Right ventricle myocardium superior (tissue), 1 donor: Measurements from ENCODE around the gene CLCA2. TPM values are rescaled to one million over a fixed set of nuclear protein-coding genes. Genes with fewer than 3 reads are reported as not detected.

Experiments used
- ATAC-seq: fragments of 200-7000 bp; cut with Tn5 transposase; one replicate; pipeline ENCODE4 v1.9.1; 2020; ENCODE audit warnings: mild to moderate bottlenecking; ENCODE audit not compliant: poor library complexity
- DNase-seq: peaks from one replicate; pipeline ENCODE4 v3.0.0-alpha.2; 2020
- intact Hi-C: fragments of 100-400 bp; cut with DNase I; formaldehyde crosslinking; loops from one replicate; pipeline ENCODE4 v1.11.2; 2022
- total RNA-seq: library from RNA; stranded (reverse); fragmentation: NEBNext Ultra II Directional; extraction: Animal tissue kit (Norgen Biotek cat#: 25700); gene quantifications from one replicate; pipeline ENCODE4 v1.2.1, GENCODE V29; 2021
- donor health status: DM: no; HTN: yes; CAD: no; lungs with severe emphysema.

The CLCA2 gene
- total RNA-seq, 1 donor from 2014 or later = not detected

DNA sequence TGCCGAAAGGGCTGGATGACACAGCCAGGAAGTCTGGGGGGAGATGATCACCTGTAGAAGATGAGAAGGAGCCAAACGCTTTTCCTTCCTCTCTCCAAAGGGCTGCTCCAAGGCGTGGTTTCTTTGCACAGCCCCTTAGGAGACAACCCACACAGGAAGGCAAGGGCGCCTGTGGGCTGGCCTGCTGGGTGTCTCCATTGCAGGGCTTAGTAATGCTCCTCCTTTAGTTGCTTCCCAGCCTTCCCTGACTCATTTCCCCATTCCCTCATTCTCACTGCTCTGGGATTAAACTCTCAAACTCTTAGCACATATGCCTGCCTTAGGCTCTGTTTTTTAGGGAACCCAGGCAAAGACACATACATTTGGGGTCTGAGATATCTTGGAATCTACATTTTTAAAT is 43.0 kb downstream of the CLCA2 start:
- intact Hi-C loops = no loop called here
- DNase-seq (no peak), ATAC-seq (no peak)

DNA sequence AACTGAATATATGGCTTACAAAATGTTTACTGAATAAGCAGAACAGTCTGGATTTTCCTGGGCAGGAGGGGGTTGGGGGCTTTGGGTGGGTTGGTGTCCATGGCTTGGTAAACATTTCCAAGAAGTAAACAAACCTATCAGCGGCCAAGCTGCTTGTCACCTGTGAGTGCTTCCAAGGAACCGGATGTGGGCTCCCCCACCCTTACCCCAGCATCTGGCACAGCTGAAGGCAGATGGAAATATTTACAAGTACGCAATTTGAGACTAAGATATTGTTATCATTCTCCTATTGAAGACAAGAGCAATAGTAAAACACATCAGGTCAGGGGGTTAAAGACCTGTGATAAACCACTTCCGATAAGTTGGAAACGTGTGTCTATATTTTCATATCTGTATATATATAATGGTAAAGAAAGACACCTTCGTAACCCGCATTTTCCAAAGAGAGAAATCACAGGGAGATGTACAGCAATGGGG is 44.6 kb downstream of the CLCA2 start, which contains the start of gene CLCA1:
Gene CLCA1 (plus strand): TSS at position 427 of the 477 bp plus-strand sequence. CDS start 45 bp downstream, at position 472.
- DNase-seq (no peak), ATAC-seq (no peak)
- intact Hi-C loops = no loop called here

GRCh38 chr1:86470859-86471258 is 46.9 kb downstream of the CLCA2 start:
- intact Hi-C loops = loop anchor here (5.0 to 10.0 kb wide), 2 partner anchors 36 to 86 kb away; no protein-coding TSS in a partner anchor
- ATAC-seq (no peak), DNase-seq (no peak)

GRCh38 chr1:86471291-86471690 is 47.3 kb downstream of the CLCA2 start:
- no peak for ATAC-seq
- intact Hi-C loops = loop anchor here (5.0 to 10.0 kb wide), 2 partner anchors 36 to 86 kb away; no protein-coding TSS in a partner anchor
- DNase-seq = no peak

DNA sequence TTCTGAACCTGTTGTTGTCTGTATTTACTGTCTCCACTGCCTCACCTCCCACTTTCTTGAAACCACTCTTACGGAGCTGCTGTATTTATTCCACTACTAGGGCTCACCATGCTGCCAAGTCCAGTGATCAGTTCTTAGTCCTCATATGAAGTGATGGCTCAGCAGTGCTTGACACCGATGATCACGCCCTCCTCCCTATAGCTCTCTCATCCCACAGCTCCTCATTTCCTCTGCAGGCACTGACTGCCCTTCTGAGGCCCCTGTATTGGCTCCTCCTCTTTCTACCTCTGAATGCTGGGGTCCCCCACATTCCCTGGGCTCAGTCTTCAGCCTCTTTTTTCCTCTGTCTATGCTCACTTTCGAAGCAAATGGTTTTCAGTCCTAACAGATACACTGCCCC is 48.2 kb downstream of the CLCA2 start:
- ATAC-seq (no peak), DNase-seq (no peak)
- intact Hi-C loops = loop anchor here (5.0 to 10.0 kb wide), 2 partner anchors 35 to 87 kb away; no protein-coding TSS in a partner anchor

- ATAC-seq = no peak
- intact Hi-C loops = loop anchor here (5.0 to 10.0 kb wide), 2 partner anchors 35 to 88 kb away; no protein-coding TSS in a partner anchor
- DNase-seq = no peak
These were observed 48.8 kb downstream of the CLCA2 start for GRCh38 chr1:86472767-86473166.

- intact Hi-C loops = loop anchor here (10.0 kb wide), 1 partner anchor 92 kb away; no protein-coding TSS in a partner anchor
- DNase-seq = no peak
- ATAC-seq = no peak
These were observed 53.3 kb downstream of the CLCA2 start for GRCh38 chr1:86477256-86477655.

DNA sequence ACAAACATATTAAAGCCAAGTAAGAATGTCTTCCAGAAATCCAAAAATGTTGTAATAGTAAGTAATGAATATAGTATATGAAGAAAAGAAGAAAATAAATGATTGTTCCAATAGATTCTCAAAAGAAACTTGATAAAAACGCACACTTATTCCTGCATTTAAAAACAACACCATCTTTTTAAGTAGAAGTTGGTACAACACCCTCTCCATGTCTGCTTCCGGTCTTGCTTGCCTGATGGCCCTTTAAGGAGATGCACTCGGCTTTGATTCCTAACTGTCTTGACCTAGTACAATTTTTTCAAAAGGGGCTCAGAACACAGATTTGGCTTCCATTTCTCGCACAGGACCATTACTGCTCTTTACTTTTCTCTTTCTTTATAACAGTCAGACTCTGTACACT is 53.7 kb downstream of the CLCA2 start:
- ATAC-seq (no peak), DNase-seq (no peak)
- intact Hi-C loops = loop anchor here (10.0 kb wide), 1 partner anchor 93 kb away; no protein-coding TSS in a partner anchor

DNA sequence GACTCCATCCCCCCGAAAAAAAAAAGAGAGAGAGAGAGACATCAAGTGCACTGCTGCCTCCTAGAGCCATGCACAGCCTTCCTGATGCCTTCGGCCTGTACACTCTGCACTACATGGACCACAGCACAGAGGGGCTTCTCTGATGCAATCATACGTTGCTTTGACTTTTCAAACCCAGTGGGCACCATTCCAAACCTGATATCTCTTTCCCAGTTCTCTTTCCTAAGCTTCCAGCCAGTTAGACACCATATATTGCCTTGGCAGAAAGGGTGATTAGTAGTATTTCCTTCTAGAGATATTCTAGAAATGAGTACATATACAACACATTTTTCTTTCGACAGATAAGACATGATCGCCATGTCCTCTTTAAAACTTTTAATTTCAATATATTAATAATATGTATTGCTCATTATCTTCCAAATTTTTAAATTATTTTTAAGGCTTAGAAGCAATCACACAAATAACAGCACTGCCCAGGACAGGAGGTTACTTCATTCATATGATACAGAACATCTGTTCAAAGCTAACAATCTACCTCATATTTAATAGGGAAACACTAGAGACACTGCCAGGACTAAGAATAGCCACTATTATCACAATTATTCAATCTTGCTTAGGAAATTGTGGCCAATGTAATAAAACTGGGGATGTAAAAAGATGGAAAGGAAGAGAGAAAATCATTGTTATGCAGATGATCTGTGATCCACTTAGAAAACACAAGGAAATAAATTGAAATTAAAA is 54.6 kb downstream of the CLCA2 start:
- DNase-seq (no peak), ATAC-seq (peak; percentile 72)
- intact Hi-C loops = loop anchor here (10.0 kb wide), 1 partner anchor 94 kb away; no protein-coding TSS in a partner anchor

DNA sequence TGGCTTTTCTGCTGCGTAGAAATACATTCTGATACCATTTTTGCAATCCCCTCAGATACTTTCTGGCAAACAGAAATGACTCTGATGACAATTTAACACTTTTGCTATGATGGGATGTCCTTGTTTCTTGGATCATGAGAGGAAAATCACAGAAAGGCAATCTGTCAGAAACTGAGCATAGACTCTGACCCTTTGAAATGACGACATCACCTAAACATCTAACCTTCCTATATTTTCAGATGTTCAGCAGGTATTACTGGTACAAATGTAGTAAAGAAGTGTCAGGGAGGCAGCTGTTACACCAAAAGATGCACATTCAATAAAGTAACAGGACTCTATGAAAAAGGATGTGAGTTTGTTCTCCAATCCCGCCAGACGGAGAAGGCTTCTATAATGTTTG is 58.0 kb downstream of the CLCA2 start:
- ATAC-seq (no peak), DNase-seq (no peak)
- intact Hi-C loops = no loop called here

DNA sequence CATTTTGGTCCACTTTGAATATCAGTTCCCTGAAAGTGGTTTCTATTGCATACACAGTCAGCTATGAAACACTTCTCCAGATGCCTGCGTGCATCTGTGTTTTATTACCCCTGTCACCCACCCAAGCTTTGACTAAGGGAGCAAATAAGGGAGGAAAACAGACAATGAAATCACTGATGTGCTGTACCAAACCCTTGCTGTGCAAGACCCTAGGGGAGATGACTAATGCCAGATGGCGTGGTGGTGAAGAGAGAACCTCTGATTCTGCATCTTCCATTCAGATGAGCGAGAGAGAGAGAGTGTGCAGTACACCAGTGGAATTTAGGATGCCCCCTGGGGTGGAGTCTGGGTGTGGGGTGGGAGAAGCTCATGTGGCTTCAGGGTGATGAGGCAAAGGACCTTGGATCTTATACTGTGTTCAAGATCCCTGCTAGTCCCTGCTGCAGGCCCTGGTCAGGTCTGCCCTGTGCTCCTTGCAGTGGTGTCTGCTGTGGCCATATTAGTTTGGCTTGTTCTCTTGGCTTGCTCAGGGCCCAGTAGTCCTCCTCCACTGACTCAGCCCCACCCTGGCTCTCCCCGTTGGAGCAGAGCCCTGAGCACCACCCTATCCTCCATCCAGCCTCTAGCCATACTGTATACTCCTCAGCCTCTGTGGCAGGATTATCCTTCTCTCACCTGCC is 63.3 kb downstream of the CLCA2 start:
- intact Hi-C loops = no loop called here
- peak; percentile 89 for ATAC-seq

DNA sequence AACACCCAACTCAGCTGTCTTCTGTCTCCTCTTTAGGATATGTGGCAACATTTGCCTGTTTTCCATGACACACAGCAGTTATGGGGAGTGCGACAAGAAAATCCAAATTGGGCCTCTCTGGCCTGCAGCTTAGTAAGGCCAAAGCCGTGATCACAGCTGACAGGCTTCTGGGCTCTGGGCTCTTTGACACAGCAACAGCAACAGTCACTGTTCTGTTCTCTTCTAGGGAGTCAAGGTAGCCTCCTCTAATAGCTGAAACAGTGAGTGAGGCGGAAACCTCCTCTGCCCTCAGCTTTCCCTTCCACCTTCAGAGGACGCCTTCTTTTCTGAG is 63.8 kb downstream of the CLCA2 start:
- peak; percentile 55 for ATAC-seq
- no peak for DNase-seq
- intact Hi-C loops = no loop called here

More for the DNA sequence above, 63.3 kb downstream of the CLCA2 start:
- peak; percentile 61 for DNase-seq

GRCh38 chr1:86489242-86489878 is 65.4 kb downstream of the CLCA2 start:
- intact Hi-C loops = no loop called here
- DNase-seq (no peak), ATAC-seq (no peak)

DNA sequence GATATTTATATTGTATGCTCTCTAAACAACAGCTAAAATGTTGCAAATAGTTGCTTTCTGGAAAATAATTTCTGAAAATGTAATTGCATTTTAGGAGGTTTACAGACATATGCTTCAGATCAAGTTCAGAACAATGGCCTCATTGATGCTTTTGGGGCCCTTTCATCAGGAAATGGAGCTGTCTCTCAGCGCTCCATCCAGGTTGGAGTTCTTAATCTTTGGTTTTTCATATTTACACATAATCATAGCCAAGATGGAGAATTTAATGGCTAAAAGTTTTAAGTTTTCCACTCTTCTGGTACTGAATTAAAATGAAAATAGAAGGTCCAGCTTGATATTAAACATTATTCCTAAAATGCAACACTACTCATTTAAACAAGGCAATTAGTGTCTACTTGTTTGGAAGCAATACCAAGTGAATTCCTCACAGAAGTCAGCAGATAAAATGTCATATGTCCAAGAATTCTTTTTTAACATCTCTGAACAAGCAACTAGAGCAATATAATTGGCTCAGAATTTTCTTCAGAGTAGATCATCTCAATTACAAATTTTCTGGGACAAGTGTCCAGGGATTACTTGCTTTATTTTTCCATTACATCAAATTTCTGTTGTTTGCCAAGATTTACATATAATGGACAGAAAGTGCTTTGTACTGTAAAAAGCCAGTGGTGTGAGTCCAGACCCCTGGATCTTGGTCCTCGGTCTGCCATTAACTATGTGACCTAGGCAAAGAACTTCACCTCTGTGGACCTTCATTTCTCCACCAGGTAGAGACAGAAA is 67.4 kb downstream of the CLCA2 start:
- intact Hi-C loops = no loop called here
- no peak for DNase-seq
- no peak for ATAC-seq

- DNase-seq = no peak
- intact Hi-C loops = no loop called here
These were observed 74.3 kb downstream of the CLCA2 start for GRCh38 chr1:86498281-86498680.

DNA sequence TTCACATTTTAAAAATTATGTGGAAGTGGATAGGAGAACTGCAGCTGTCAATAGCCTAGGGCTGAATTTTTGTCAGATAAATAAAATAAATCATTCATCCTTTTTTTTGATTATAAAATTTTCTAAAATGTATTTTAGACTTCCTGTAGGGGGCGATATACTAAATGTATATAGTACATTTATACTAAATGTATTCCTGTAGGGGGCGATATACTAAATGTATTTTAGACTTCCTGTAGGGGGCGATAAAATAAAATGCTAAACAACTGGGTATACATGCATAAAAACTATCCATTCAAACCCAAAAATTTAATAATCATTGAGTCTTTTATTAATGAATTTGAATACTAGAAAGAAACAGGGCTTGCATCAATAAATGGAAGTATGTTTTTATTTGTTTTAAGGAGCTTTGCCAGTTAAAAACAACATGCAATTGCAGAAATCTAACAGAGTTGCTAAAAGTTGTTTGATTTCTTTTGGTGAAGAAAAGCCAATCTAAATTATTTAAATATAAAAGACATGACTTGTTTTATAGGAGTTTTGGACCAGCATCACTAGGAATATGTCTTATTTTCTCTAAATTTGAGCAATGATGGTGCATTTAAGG is 76.1 kb downstream of the CLCA2 start:
- ATAC-seq = no peak
- intact Hi-C loops = loop anchor here (10.0 kb wide), 1 partner anchor 125 kb away; no protein-coding TSS in a partner anchor
- no peak for DNase-seq

More at GRCh38 chr1:86498281-86498680, 74.3 kb downstream of the CLCA2 start:
- no peak for ATAC-seq

- ATAC-seq (no peak), DNase-seq (no peak)
- intact Hi-C loops = loop anchor here (10.0 kb wide), 1 partner anchor 126 kb away; no protein-coding TSS in a partner anchor
These were observed 76.7 kb downstream of the CLCA2 start for GRCh38 chr1:86500714-86501113.

DNA sequence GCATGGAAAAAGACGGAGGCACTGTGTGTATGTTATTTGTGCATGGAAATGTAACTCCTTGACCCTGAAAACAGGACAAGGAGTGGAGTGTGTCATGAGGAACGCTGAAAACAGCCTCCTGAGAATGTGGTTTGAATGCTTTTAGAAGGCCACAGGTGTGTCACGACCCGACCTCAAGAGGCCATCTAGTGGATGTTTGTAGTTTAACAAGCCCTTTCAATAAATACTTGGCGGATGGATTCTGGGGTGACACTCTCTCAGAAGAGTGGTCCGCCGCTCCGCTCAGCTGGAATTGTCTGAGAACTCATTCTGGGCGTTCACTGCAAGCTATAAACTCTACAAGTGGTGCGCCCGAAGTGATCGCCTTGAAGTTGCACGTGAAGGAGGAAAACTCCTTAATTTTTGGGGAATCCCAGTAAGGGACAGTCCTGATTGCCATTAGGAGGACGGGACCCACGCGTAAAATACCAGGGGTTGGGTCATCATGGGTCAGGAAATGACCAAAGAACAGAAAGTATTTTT is 78.2 kb downstream of the CLCA2 start:
- DNase-seq (peak; percentile 48), ATAC-seq (peak; percentile 48)
- intact Hi-C loops = loop anchor here (10.0 kb wide), 1 partner anchor 127 kb away; no protein-coding TSS in a partner anchor
